Measurements from ENCODE around the gene BAG1.

Gene BAG1

DNA sequence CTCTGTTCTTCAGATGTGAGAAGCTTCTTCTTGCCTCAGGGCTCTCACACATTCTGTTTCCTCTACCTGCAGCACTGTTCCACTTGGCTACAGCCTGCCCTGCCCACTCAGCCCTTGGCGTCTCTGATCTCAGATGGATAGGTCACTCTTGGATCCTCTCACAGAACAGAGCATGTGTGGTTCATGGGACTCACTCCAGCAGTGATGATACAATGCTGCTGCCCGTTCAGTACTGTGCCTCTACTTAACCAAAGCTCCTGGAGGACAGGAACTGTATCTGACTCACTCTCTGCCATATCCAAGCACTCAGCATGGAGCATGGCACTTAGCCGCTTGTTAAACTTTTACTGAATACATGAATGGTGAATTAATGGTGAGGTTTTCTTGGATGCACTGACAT, 27.9 kb downstream of the BAG1 start:
- H3K36me3 Mint-ChIP-seq (ENCODE audit: low read depth), result no peaks in the 10 kb centered on the region
- no peak for DNase-seq
- H3K9me3 Mint-ChIP-seq, result no peaks in the 10 kb centered on the region
- no peak overlapping the region for H3K4me3 Mint-ChIP-seq
- no peak overlapping the region for H3K27ac Mint-ChIP-seq
- H3K4me1 Mint-ChIP-seq, result peaks cover 7% of the 10 kb centered on the region
- TF ChIP-seq, protein P1, sequence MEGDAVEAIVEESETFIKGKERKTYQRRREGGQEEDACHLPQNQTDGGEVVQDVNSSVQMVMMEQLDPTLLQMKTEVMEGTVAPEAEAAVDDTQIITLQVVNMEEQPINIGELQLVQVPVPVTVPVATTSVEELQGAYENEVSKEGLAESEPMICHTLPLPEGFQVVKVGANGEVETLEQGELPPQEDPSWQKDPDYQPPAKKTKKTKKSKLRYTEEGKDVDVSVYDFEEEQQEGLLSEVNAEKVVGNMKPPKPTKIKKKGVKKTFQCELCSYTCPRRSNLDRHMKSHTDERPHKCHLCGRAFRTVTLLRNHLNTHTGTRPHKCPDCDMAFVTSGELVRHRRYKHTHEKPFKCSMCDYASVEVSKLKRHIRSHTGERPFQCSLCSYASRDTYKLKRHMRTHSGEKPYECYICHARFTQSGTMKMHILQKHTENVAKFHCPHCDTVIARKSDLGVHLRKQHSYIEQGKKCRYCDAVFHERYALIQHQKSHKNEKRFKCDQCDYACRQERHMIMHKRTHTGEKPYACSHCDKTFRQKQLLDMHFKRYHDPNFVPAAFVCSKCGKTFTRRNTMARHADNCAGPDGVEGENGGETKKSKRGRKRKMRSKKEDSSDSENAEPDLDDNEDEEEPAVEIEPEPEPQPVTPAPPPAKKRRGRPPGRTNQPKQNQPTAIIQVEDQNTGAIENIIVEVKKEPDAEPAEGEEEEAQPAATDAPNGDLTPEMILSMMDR (IDR thresholded peaks at IDR 0.05), result no peak
- peaks cover 50% of the 10 kb centered on the region for H3K27me3 Mint-ChIP-seq (ENCODE audit: low read depth, poor library complexity)

DNA sequence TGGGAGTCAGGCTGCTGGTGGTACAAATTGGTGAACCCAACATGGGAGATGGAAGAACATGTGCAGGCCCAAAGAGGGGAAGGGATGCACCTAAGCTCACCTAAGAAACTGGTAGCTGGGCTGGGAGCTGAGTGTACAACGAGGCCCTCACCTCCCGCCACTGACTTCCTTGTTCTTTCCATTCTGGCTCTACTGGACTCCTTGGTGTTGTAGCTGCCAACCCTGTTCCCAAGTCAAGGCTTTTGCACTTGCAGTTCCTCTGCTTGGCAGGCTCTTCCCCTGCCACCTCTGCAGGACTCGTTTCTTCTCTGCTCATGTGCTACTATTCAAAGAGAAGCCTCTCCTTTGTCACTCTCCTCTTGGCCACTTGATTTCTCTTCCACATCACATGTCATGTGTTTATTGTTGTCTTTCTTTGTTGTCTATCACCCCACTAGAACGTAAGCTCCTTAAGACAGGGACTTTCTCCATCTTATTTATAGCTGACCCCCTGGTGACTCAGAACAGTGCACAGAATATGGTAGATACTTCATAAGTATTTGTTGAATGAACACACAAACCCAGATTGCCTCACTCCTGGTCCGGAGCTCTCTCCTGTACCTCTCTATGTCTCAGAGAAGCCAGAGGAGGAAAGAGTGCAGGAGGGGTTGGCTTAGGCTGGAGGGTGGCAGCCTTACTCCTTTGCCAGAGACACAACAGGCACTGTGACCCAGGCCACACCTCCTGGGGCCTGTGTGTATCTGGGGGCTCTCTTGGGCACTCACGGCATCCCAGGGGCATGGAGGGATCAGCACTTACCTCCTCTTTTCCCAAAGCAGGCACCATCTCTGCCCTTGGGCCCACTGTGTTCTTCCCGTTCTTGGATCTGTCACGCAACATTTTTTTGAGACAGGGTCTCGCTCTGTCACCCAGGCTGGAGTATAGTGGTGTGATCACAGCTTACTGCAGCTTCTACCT, 29.7 kb downstream of the BAG1 start:
- no peaks in the 10 kb centered on the region for H3K9me3 Mint-ChIP-seq
- H3K27me3 Mint-ChIP-seq (ENCODE audit: low read depth, poor library complexity), result peaks cover 49% of the 10 kb centered on the region
- TF ChIP-seq, protein P1 (IDR thresholded peaks at IDR 0.05), result no peak
- no peak overlapping the region for H3K4me3 Mint-ChIP-seq
- no peaks in the 10 kb centered on the region for H3K36me3 Mint-ChIP-seq (ENCODE audit: low read depth)
- DNase-seq, result no peak
- no peak overlapping the region for H3K27ac Mint-ChIP-seq
- peaks cover 5% of the 10 kb centered on the region for H3K4me1 Mint-ChIP-seq

DNA sequence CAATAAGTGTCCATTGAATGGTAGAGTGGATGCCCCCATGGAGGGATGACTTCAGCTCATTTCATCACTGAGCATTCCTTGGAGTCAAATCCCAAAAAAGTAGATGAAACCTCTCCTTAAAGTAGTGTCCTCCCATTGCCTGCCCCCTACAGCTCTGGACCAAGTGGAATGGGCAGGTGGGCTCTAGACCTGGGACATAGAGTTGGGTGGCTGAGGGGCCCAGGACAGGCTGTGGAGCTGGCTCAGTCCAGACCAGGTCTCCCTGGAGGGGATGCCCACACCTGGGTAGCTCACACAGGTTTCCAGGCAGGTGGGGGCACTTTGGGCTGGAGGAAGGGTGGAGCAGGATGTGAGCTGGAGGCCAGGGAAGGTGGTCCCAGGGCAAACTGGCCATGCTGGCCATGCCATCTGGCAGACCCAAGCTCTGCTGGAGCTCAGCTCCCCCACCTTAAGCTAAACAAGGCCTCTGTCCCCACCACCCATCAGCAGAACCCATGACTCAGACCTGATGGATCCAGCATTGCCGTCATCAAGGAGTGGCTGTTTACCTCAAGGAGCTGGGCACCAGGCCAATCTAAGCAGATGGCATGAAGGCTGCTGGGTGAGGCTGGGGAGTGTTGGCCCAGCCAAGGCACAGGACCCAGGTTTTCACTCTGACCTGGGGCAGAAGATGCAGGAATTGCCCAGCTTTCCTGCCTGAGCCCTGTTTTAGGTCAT, 30.7 kb downstream of the BAG1 start:
- TF ChIP-seq, protein P1 (IDR thresholded peaks at IDR 0.05), result no peak
- DNase-seq, result no peak
- H3K27me3 Mint-ChIP-seq (ENCODE audit: low read depth, poor library complexity), result peaks cover 54% of the 10 kb centered on the region
- no peaks in the 10 kb centered on the region for H3K36me3 Mint-ChIP-seq (ENCODE audit: low read depth)
- H3K9me3 Mint-ChIP-seq, result no peaks in the 10 kb centered on the region
- H3K4me3 Mint-ChIP-seq, result no peak overlapping the region
- no peak overlapping the region for H3K27ac Mint-ChIP-seq
- H3K4me1 Mint-ChIP-seq, result no peaks in the 10 kb centered on the region

DNA sequence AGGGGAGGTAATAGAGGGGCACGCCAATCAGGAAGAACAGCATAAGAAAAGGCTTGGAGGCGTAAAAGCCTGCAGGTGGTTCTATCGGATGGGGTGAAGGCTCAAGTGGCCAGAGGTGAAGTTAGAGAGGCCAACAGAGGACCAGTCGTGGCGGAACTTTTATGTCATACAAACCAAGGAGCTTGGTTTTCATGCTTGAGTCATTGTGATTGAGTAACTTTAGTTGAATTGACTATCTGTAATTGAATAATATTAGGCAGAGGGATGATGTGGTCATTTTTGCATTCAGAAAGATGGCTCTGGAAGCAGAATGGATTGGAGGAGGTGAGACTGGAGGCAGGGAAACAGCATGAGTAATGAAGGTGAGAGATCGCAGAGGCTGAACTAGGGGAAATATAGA, 31.7 kb downstream of the BAG1 start:
- Mint-ChIP-seq H3K36me3 (ENCODE audit: low read depth) (no peaks in the 10 kb centered on the region), H3K9me3 (no peaks in the 10 kb centered on the region), H3K27ac (no peak overlapping the region), H3K4me3 (no peak overlapping the region), H3K4me1 (no peaks in the 10 kb centered on the region), H3K27me3 (ENCODE audit: low read depth, poor library complexity) (peaks cover 54% of the 10 kb centered on the region)
- DNase-seq, result no peak
- TF ChIP-seq, protein P1 (IDR thresholded peaks at IDR 0.05), result no peak

DNA sequence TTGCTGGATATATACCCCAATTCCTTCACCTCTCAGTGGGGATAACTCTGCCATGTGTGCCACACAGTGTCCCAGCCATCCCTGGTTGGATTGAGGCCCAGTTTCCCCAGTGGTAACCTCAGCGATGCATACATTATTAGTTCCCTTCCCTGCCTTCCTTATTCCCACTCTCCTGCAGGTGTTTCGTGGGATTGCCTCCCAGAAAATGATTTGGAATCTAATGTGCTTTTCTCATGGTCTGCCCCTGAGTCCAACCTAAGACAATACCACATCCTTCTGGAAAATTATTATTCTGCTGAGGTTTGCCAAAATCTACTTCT, 32.9 kb downstream of the BAG1 start:
- no peak for DNase-seq
- TF ChIP-seq, protein P1 (IDR thresholded peaks at IDR 0.05), result no peak
- peaks cover 47% of the 10 kb centered on the region for H3K27me3 Mint-ChIP-seq (ENCODE audit: low read depth, poor library complexity)
- no peaks in the 10 kb centered on the region for H3K4me1 Mint-ChIP-seq
- H3K4me3 Mint-ChIP-seq, result no peak overlapping the region
- H3K27ac Mint-ChIP-seq, result no peak overlapping the region
- H3K9me3 Mint-ChIP-seq, result no peaks in the 10 kb centered on the region
- H3K36me3 Mint-ChIP-seq (ENCODE audit: low read depth), result no peaks in the 10 kb centered on the region
